Parathyroid adenoma (tissue), 2 donors: ENCODE results near the gene VIT.
"Not testable (repeated sequence)": the region's sequence is repeated elsewhere in the genome, so short reads cannot be mapped to it uniquely, and the experiment has no call there.

ENCODE experiments used
- H2AFZ ChIP-seq: fragments of 300-600 bp; sonication (generic); one replicate; pipeline ENCODE4 v1.7.0; 2017; ENCODE audit warnings: antibody characterized with exemption, mild to moderate bottlenecking
- H3K27ac ChIP-seq: fragments of 300-600 bp; sonication (generic); one replicate; pipeline ENCODE4 v1.7.0; 2017
- H3K27me3 ChIP-seq: fragments of 300-600 bp; sonication (generic); one replicate; pipeline ENCODE4 v1.7.0; 2017; ENCODE audit warnings: low read length; ENCODE audit not compliant: control insufficient read depth, insufficient read depth
- H3K36me3 ChIP-seq: fragments of 300-600 bp; sonication (generic); one replicate; pipeline ENCODE4 v1.7.0; 2017; ENCODE audit warnings: low read length; ENCODE audit not compliant: control insufficient read depth, insufficient read depth
- H3K4me1 ChIP-seq: fragments of 300-600 bp; sonication (generic); one replicate; pipeline ENCODE4 v1.7.0; 2017; ENCODE audit warnings: control low read depth
- H3K4me2 ChIP-seq: fragments of 300-600 bp; sonication (generic); one replicate; pipeline ENCODE4 v1.7.0; 2017; ENCODE audit warnings: low read length
- H3K4me3 ChIP-seq: fragments of 300-600 bp; sonication (generic); one replicate; pipeline ENCODE4 v1.7.0; 2017; ENCODE audit warnings: low read depth, low read length
- H3K79me2 ChIP-seq: fragments of 300-600 bp; sonication (generic); one replicate; pipeline ENCODE4 v1.7.0; 2017; ENCODE audit warnings: control low read depth
- H3K9ac ChIP-seq: fragments of 300-600 bp; sonication (generic); one replicate; pipeline ENCODE4 v1.7.0; 2017; ENCODE audit warnings: mild to moderate bottlenecking
- H3K9me3 ChIP-seq: fragments of 300-600 bp; sonication (generic); one replicate; pipeline ENCODE4 v1.7.0; 2017; ENCODE audit warnings: low read length; ENCODE audit not compliant: control insufficient read depth
- TF ChIP-seq, protein P1 (sequence below): fragments of 300-600 bp; sonication (generic); IDR thresholded peaks from one replicate; pipeline ENCODE4 v1.7.0; 2017; ENCODE audit warnings: antibody characterized with exemption, mild to moderate bottlenecking
- donor health status: primary hyperparathyroidism.

Gene VIT

DNA sequence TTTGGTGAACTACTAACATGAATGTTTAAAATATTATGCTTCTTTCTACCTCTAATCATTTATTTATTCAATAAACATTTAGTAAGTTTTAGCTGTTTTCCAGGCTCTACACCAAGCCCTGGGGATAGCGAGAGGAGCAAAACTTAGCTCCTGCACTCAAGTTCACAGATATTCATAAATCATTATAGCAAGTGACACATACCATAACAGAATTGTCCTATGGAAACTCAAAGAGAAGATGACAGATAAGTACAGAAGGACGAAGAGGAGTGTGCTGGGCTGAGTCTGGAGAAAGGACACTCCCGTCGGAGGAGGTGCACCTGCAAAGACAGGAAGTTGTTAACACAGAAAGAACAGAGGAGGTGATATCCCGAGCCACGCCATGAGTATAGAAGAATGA, 13.9 kb upstream of the VIT start:
- TF ChIP-seq, protein P1, sequence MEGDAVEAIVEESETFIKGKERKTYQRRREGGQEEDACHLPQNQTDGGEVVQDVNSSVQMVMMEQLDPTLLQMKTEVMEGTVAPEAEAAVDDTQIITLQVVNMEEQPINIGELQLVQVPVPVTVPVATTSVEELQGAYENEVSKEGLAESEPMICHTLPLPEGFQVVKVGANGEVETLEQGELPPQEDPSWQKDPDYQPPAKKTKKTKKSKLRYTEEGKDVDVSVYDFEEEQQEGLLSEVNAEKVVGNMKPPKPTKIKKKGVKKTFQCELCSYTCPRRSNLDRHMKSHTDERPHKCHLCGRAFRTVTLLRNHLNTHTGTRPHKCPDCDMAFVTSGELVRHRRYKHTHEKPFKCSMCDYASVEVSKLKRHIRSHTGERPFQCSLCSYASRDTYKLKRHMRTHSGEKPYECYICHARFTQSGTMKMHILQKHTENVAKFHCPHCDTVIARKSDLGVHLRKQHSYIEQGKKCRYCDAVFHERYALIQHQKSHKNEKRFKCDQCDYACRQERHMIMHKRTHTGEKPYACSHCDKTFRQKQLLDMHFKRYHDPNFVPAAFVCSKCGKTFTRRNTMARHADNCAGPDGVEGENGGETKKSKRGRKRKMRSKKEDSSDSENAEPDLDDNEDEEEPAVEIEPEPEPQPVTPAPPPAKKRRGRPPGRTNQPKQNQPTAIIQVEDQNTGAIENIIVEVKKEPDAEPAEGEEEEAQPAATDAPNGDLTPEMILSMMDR, result no peak
- Histone ChIP-seq H3K4me3 (no peak overlapping the region), H3K27me3 (no peaks in the 10 kb centered on the region), H3K9ac (no peak overlapping the region), H3K9me3 (no peaks in the 10 kb centered on the region), H3K4me1 (no peaks in the 10 kb centered on the region), H3K27ac (no peak overlapping the region), H3K79me2 (no peaks in the 10 kb centered on the region), H3K4me2 (no peak overlapping the region), H3K36me3 (no peaks in the 10 kb centered on the region), H2AFZ (no peak overlapping the region)

DNA sequence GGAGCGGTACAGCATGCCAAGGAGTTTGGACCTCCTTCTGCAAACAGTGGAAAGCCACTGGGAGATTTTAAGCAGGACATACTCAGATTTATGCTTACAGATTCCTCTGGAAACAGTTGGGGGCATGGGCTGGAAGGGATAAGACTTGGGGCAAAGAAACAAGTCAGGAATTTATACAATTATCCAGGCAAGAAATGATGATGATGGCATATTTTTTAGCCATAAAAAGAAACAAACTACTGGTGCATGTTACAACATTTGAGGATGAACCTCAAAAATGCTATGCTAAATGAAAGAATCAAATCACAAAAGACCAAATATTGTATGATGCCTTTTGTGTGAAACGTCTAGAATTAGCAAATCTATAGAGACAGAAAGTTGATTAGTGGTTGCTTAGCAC, 13.5 kb upstream of the VIT start:
- no peaks in the 10 kb centered on the region for H3K4me1 ChIP-seq
- TF ChIP-seq, protein P1, result no peak
- no peaks in the 10 kb centered on the region for H3K36me3 ChIP-seq
- H2AFZ ChIP-seq, result no peak overlapping the region
- H3K4me3 ChIP-seq, result no peak overlapping the region
- H3K9me3 ChIP-seq, result no peaks in the 10 kb centered on the region
- no peak overlapping the region for H3K9ac ChIP-seq
- H3K4me2 ChIP-seq, result no peak overlapping the region
- no peaks in the 10 kb centered on the region for H3K27me3 ChIP-seq
- H3K79me2 ChIP-seq, result no peaks in the 10 kb centered on the region
- H3K27ac ChIP-seq, result no peak overlapping the region

DNA sequence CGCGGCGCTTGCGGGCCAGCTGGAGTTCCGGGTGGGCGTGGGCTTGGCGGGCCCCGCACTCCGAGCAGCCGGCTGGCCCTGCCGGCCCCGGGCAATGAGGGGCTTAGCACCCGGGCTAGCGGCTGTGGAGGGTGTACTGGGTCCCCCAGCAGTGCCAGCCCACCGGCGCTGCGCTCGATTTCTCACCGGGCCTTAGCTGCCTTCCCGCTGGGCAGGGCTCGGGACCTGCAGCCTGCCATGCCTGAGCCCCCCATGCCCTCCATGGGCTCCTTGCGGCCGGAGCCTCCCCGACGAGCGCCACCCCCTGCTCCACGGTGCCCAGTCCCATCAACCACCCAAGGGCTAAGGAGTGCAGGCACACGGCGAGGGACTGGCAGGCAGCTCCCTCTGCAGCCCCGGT, 8.2 kb upstream of the VIT start:
- H3K36me3 ChIP-seq, H2AFZ ChIP-seq, H3K4me1 ChIP-seq, H3K9me3 ChIP-seq, H3K79me2 ChIP-seq, H3K4me3 ChIP-seq, H3K9ac ChIP-seq, H3K4me2 ChIP-seq, H3K27me3 ChIP-seq, H3K27ac ChIP-seq: not testable (repeated sequence)

DNA sequence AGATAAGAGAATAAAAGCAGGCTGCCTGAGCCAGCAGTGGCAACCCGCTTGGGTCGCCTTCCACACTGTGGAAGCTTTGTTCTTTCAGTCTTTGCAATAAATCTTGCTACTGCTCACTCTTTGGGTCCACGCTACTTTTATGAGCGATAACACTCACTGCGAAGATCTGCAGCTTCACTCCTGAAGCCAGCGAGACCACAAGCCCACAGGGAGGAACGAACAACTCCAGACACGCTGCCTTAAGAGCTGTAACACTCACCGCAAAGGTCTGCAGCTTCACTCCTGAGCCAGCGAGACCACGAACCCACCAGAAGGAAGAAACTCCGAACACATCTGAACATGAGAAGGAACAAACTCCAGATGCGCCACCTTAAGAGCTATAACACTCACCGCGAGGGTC, 7.5 kb upstream of the VIT start:
- H3K9ac ChIP-seq, H3K4me1 ChIP-seq, H3K9me3 ChIP-seq, H3K36me3 ChIP-seq, H3K4me2 ChIP-seq, H3K79me2 ChIP-seq, H3K27ac ChIP-seq, H3K27me3 ChIP-seq, H3K4me3 ChIP-seq, H2AFZ ChIP-seq: not testable (repeated sequence)

DNA sequence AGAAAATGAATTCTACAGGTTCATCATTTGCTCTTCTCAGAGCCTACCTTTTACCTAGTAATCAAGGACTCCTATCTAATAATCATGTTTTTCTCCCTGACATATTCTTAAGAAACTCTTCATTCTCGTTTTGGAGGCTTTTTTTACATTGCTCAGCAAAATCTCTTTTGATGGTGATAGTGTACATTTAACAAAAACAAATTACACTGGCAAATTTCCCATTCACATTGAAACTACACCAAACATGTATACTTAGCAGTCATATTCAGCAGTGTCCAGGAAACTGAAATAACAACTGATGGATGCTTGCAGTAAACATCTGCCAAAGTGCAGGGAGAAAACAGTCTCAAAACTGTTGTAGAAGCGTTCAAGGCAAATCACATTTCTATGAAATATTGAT, 4.4 kb upstream of the VIT start:
- H3K27ac ChIP-seq, result no peak overlapping the region
- no peak overlapping the region for H3K9ac ChIP-seq
- TF ChIP-seq, protein P1, result no peak
- no peaks in the 10 kb centered on the region for H3K79me2 ChIP-seq
- no peak overlapping the region for H3K4me2 ChIP-seq
- H3K36me3 ChIP-seq, result no peaks in the 10 kb centered on the region
- H3K9me3 ChIP-seq, result no peaks in the 10 kb centered on the region
- H3K27me3 ChIP-seq, result no peaks in the 10 kb centered on the region
- H3K4me1 ChIP-seq, result no peaks in the 10 kb centered on the region
- no peak overlapping the region for H2AFZ ChIP-seq
- no peak overlapping the region for H3K4me3 ChIP-seq

DNA sequence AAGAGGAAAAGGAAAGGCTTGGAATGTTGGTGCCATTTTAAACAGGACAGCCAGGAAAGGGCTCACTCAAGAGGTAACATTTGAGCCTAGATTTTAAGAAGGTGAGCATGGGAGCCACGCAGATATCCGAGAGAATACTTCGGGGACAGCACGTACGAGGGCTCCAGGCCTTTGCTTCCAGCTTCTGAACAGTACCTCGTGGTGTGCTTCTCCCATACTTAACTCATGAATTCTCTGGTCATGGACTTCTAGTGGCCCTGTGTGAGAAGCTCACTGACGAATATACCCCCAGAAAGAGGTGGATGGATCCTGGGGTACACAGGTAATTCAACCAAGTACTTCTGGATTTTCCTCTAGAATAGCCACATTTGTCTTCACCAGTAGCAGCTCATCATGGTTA, 2.7 kb upstream of the VIT start:
- H3K27ac ChIP-seq, result no peak overlapping the region
- H3K4me3 ChIP-seq, result no peak overlapping the region
- no peak overlapping the region for H3K4me2 ChIP-seq
- H3K9me3 ChIP-seq, result no peaks in the 10 kb centered on the region
- TF ChIP-seq, protein P1, result no peak
- no peaks in the 10 kb centered on the region for H3K4me1 ChIP-seq
- H3K79me2 ChIP-seq, result no peaks in the 10 kb centered on the region
- H3K36me3 ChIP-seq, result no peaks in the 10 kb centered on the region
- H3K27me3 ChIP-seq, result no peaks in the 10 kb centered on the region
- no peak overlapping the region for H3K9ac ChIP-seq
- no peak overlapping the region for H2AFZ ChIP-seq
